ENCODE measurements around the gene LIPC. TPM values are rescaled to one million over a fixed set of nuclear protein-coding genes. Genes with fewer than 3 reads are reported as not detected.

The LIPC gene
- total and polyA plus RNA-seq, 2 of the 4 experiments (the other 2 are of a cell fraction) = 0.07 TPM; not detected in 1

- TF ChIP-seq BHLHE40 (IDR thresholded peaks at IDR 0.05; ENCODE audit: low read depth, low read length) (no peak), POLR2A (IDR thresholded peaks at IDR 0.05; ENCODE audit: low read depth, low read length) (no peak), CHD1 (IDR thresholded peaks at IDR 0.05; ENCODE audit: low read depth, low read length) (no peak), CTCF (conservative IDR thresholded peaks at IDR 0.05; ENCODE audit: low read depth, low read length) (no peak), RAD21 (IDR thresholded peaks at IDR 0.05; ENCODE audit: low read length) (no peak), MXI1 (IDR thresholded peaks at IDR 0.05; ENCODE audit: borderline replicate concordance, low read depth, low read length) (no peak), CEBPB (IDR thresholded peaks at IDR 0.05; ENCODE audit: low read depth, low read length) (no peak), SMC3 (IDR thresholded peaks at IDR 0.05; ENCODE audit: low read depth, low read length) (no peak), FOS (IDR thresholded peaks at IDR 0.05; ENCODE audit: low read depth, low read length) (no peak), NFE2L2 (IDR thresholded peaks at IDR 0.05; ENCODE audit: low read depth, low read length) (no peak), RFX5 (IDR thresholded peaks at IDR 0.05; ENCODE audit: low read depth, low read length) (no peak)
- TF ChIP-seq, protein P1, sequence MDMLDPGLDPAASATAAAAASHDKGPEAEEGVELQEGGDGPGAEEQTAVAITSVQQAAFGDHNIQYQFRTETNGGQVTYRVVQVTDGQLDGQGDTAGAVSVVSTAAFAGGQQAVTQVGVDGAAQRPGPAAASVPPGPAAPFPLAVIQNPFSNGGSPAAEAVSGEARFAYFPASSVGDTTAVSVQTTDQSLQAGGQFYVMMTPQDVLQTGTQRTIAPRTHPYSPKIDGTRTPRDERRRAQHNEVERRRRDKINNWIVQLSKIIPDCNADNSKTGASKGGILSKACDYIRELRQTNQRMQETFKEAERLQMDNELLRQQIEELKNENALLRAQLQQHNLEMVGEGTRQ (IDR thresholded peaks at IDR 0.05; ENCODE audit: low read depth, low read length) = no peak
- TF ChIP-seq, protein P2, sequence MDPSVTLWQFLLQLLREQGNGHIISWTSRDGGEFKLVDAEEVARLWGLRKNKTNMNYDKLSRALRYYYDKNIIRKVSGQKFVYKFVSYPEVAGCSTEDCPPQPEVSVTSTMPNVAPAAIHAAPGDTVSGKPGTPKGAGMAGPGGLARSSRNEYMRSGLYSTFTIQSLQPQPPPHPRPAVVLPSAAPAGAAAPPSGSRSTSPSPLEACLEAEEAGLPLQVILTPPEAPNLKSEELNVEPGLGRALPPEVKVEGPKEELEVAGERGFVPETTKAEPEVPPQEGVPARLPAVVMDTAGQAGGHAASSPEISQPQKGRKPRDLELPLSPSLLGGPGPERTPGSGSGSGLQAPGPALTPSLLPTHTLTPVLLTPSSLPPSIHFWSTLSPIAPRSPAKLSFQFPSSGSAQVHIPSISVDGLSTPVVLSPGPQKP (IDR thresholded peaks at IDR 0.05; ENCODE audit: borderline replicate concordance, low read depth, low read length) = no peak
- Histone ChIP-seq H3K56ac (ENCODE audit: extremely low read depth, insufficient read depth, low read length) (no peak overlapping the region), H3K79me1 (ENCODE audit: low read depth in 1 of 2, low read length in 2 of 2) (0 out of 4 replicates have a peak, but pooled peaks cover 0 to 4% of the 10 kb centered on the region in 2 experiments), H2AFZ (replicated peaks; ENCODE audit: low read length, poor library complexity) (no peak overlapping the region), H2BK15ac (ENCODE audit: low read depth, low read length) (no peak overlapping the region), H2BK20ac (ENCODE audit: low read depth, low read length) (no peak overlapping the region), H3K36me3 (ENCODE audit: control insufficient read depth, insufficient read depth, low read length) (no peaks in the 10 kb centered on the region), H3K27ac (ENCODE audit: insufficient read depth, low read length) (no peak overlapping the region), H4K91ac (ENCODE audit: insufficient read depth, low read depth, low read length) (no peak overlapping the region), H4K20me1 (ENCODE audit: insufficient read depth, low read length) (no peaks in the 10 kb centered on the region), H3K23ac (ENCODE audit: low read depth, low read length) (no peak overlapping the region), H3K9me3 (ENCODE audit: control insufficient read depth, insufficient read depth, low read length) (no peaks in the 10 kb centered on the region), H2BK5ac (ENCODE audit: low read depth, low read length, poor library complexity, severe bottlenecking) (no peak overlapping the region), H4K8ac (ENCODE audit: low read depth in 2 of 2, low read length in 2 of 2) (no peak overlapping the region), H3K9ac (ENCODE audit: low read depth, low read length) (no peak overlapping the region), H3K4ac (ENCODE audit: low read depth, low read length) (no peak overlapping the region), H3K18ac (ENCODE audit: low read depth, low read length) (no peak overlapping the region), H3K4me3 (ENCODE audit: insufficient read depth, low read depth, low read length) (no peak overlapping the region), H3K9me1 (ENCODE audit: insufficient read depth, low read length) (peaks cover 5% of the 10 kb centered on the region; the same call in 1 of the 2 replicates), H2AK9ac (replicated peaks; ENCODE audit: low read depth, low read length, poor library complexity) (no peak overlapping the region), H3K27me3 (ENCODE audit: control insufficient read depth, insufficient read depth, low read length) (no peaks in the 10 kb centered on the region), H4K5ac (ENCODE audit: low read depth, low read length) (no peak overlapping the region), H3K14ac (replicated peaks; ENCODE audit: low read depth, low read length) (no peak overlapping the region), H2AK5ac (ENCODE audit: low read depth, low read length) (no peak overlapping the region), H2BK120ac (ENCODE audit: low read depth, low read length) (no peak overlapping the region), H3K4me1 (ENCODE audit: control insufficient read depth, insufficient read depth, low read length) (peaks cover 9% of the 10 kb centered on the region), H3K4me2 (ENCODE audit: low read depth, low read length) (no peak overlapping the region)
- CTCF ChIA-PET = no interaction called here
- no CpG with 5 or more reads among the region's 3 CpGs for WGBS, 2 experiments (ENCODE audit: extremely low coverage in 2 of 2, insufficient read length in 1 of 2)
- ATAC-seq (ENCODE audit: low read depth) (no peak), DNase-seq (no peak)
- intact Hi-C loops (cut with micrococcal nuclease) (loop anchor here (10.0 kb wide), 1 partner anchor 204 kb away; no protein-coding TSS in a partner anchor), dilution Hi-C loops (cut with HindIII; ENCODE audit: low sequenced_read_pairs, unreplicated experiment) (no loop called here), in situ Hi-C loops (cut with MboI; ENCODE audit: low sequenced_read_pairs) (no loop called here)
- BruUV-seq (replicated peaks) = no TSS peak
- POLR2A ChIA-PET (ENCODE audit: unreplicated experiment) = no interaction called here
Measured at GRCh38 chr15:58478579-58478978, 46.8 kb downstream of the LIPC start.

All from IMR-90 (cell line).